H1 (cell line): ENCODE measurements around the gene ADGRV1. TPM values are rescaled to one million over a fixed set of nuclear protein-coding genes. Genes with fewer than 3 reads are reported as not detected.

Experiments used
- RXRA ChIP-seq: IDR thresholded peaks from 2 replicates; pipeline ENCODE4 v1.6.1; 2011; ENCODE audit warnings: low read depth, mild to moderate bottlenecking, low read length, moderate library complexity; ENCODE audit not compliant: insufficient read depth
- TEAD4 ChIP-seq: IDR thresholded peaks from 2 replicates; pipeline ENCODE4 v1.6.1; 2012; ENCODE audit warnings: low read depth, low read length, inconsistent platforms, mixed read lengths
- polyA plus RNA-seq, 7 experiments: library from polyadenylated mRNA; depleted of rRNA in 3 of 7; stranded (reverse) in 5 of 7; unstranded in 2 of 7; fragments of >200 nt in 5 of 7; fragments of 200-250 nt in 2 of 7; gene quantifications; 1 replicate in 5 of 7; 2 replicates in 1 of 7; 4 replicates in 1 of 7; pipeline versions ENCODE4 v1.2.1 to v1.2.3, GENCODE V29; 2011 to 2013; ENCODE audit warnings: missing spikeins in 2 of 7, mixed read lengths in 2 of 7
- total RNA-seq: library from RNA; stranded (reverse); fragmentation: NEBNext Ultra II Directional; extraction: Animal tissue kit (Norgen Biotek cat#: 25700); gene quantifications from 2 replicates; pipeline ENCODE4 v1.2.1, GENCODE V29; 2021
- TF ChIP-seq, protein P1 (sequence below): fragments of 300-600 bp; sonication (generic); IDR thresholded peaks from 2 replicates; pipeline ENCODE4 v1.7.1; 2012; ENCODE audit warnings: low read length, moderate library complexity, mild to moderate bottlenecking, inconsistent platforms; ENCODE audit not compliant: insufficient replicate concordance

The ADGRV1 gene
- total and polyA plus RNA-seq, 2 of the 8 experiments (the other 6 are each of a cell fraction or from before 2014, with no cell fraction given) = 53.1 to 62.2 TPM

DNA sequence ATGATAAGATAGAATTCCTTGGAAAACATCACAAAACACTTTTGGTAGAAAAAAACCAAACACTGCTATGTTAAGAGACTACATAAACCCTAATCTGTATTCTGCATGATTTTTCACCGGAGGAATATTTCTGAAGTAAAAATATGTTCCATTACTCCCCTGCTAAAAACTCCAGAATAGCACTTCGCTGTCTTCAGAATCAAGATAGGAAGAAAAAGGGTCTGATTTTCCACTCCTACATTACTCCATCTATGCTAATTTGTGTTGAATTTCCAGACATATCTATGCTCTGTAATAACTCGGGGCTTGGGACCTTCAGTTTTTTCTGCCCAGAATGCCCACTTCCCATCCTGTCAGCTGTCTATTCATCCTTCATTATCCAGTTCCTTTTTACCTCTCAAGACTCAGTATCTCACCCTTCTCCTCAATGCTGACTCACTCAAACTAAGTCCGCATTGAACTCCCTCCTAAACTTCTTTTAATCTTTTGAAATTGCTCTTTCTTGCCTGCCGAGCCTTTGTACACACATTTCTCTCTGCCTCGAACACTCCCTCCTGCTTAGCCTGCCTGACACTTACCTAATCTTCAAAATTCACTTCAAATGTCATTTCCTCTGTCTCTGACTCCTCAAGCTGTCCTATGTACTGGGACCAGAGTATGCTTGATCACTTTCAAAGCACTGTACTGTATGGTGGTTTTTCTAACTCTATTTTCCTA is 653.6 kb downstream of the ADGRV1 start (continued):
- TF ChIP-seq, protein P1, sequence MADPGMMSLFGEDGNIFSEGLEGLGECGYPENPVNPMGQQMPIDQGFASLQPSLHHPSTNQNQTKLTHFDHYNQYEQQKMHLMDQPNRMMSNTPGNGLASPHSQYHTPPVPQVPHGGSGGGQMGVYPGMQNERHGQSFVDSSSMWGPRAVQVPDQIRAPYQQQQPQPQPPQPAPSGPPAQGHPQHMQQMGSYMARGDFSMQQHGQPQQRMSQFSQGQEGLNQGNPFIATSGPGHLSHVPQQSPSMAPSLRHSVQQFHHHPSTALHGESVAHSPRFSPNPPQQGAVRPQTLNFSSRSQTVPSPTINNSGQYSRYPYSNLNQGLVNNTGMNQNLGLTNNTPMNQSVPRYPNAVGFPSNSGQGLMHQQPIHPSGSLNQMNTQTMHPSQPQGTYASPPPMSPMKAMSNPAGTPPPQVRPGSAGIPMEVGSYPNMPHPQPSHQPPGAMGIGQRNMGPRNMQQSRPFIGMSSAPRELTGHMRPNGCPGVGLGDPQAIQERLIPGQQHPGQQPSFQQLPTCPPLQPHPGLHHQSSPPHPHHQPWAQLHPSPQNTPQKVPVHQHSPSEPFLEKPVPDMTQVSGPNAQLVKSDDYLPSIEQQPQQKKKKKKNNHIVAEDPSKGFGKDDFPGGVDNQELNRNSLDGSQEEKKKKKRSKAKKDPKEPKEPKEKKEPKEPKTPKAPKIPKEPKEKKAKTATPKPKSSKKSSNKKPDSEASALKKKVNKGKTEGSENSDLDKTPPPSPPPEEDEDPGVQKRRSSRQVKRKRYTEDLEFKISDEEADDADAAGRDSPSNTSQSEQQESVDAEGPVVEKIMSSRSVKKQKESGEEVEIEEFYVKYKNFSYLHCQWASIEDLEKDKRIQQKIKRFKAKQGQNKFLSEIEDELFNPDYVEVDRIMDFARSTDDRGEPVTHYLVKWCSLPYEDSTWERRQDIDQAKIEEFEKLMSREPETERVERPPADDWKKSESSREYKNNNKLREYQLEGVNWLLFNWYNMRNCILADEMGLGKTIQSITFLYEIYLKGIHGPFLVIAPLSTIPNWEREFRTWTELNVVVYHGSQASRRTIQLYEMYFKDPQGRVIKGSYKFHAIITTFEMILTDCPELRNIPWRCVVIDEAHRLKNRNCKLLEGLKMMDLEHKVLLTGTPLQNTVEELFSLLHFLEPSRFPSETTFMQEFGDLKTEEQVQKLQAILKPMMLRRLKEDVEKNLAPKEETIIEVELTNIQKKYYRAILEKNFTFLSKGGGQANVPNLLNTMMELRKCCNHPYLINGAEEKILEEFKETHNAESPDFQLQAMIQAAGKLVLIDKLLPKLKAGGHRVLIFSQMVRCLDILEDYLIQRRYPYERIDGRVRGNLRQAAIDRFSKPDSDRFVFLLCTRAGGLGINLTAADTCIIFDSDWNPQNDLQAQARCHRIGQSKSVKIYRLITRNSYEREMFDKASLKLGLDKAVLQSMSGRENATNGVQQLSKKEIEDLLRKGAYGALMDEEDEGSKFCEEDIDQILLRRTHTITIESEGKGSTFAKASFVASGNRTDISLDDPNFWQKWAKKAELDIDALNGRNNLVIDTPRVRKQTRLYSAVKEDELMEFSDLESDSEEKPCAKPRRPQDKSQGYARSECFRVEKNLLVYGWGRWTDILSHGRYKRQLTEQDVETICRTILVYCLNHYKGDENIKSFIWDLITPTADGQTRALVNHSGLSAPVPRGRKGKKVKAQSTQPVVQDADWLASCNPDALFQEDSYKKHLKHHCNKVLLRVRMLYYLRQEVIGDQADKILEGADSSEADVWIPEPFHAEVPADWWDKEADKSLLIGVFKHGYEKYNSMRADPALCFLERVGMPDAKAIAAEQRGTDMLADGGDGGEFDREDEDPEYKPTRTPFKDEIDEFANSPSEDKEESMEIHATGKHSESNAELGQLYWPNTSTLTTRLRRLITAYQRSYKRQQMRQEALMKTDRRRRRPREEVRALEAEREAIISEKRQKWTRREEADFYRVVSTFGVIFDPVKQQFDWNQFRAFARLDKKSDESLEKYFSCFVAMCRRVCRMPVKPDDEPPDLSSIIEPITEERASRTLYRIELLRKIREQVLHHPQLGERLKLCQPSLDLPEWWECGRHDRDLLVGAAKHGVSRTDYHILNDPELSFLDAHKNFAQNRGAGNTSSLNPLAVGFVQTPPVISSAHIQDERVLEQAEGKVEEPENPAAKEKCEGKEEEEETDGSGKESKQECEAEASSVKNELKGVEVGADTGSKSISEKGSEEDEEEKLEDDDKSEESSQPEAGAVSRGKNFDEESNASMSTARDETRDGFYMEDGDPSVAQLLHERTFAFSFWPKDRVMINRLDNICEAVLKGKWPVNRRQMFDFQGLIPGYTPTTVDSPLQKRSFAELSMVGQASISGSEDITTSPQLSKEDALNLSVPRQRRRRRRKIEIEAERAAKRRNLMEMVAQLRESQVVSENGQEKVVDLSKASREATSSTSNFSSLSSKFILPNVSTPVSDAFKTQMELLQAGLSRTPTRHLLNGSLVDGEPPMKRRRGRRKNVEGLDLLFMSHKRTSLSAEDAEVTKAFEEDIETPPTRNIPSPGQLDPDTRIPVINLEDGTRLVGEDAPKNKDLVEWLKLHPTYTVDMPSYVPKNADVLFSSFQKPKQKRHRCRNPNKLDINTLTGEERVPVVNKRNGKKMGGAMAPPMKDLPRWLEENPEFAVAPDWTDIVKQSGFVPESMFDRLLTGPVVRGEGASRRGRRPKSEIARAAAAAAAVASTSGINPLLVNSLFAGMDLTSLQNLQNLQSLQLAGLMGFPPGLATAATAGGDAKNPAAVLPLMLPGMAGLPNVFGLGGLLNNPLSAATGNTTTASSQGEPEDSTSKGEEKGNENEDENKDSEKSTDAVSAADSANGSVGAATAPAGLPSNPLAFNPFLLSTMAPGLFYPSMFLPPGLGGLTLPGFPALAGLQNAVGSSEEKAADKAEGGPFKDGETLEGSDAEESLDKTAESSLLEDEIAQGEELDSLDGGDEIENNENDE = no peak
- TF ChIP-seq RXRA (no peak), TEAD4 (no peak)
- TF ChIP-seq, all 59 proteins: peak for 0
